ENCODE data around the gene ESYT3.
"Not testable (repeated sequence)": the region's sequence is repeated elsewhere in the genome, so short reads cannot be mapped to it uniquely, and the experiment has no call there.

Gene ESYT3

GRCh38 chr3:138474163-138474562 lies 39.7 kb downstream of the ESYT3 start:
- in situ Hi-C loops (cut with HindIII; ENCODE audit: low pct_unique_long_range_greater_than_20kb, low sequenced_read_pairs), result no loop called here
- no peak for DNase-seq (ENCODE audit: low read depth in 1 of 2, low spot score in 1 of 2)
- TF ChIP-seq JUND (IDR thresholded peaks at IDR 0.05; ENCODE audit: low read depth), result no peak

GRCh38 chr3:138476526-138476925 lies 42.1 kb downstream of the ESYT3 start:
- in situ Hi-C loops (cut with HindIII; ENCODE audit: low pct_unique_long_range_greater_than_20kb, low sequenced_read_pairs), result no loop called here
- DNase-seq (ENCODE audit: low read depth in 1 of 2, low spot score in 1 of 2), result peak in 1 of 2 experiments; percentile 76
- no peak for TF ChIP-seq JUND (IDR thresholded peaks at IDR 0.05; ENCODE audit: low read depth)

- in situ Hi-C loops (cut with HindIII; ENCODE audit: low pct_unique_long_range_greater_than_20kb, low sequenced_read_pairs), result no loop called here
- no peak for TF ChIP-seq JUND (IDR thresholded peaks at IDR 0.05; ENCODE audit: low read depth)
- peak in 1 of 2 experiments; percentile 32 for DNase-seq (ENCODE audit: low read depth in 1 of 2, low spot score in 1 of 2)
These were observed 42.7 kb downstream of the ESYT3 start for GRCh38 chr3:138477120-138477519.

GRCh38 chr3:138477801-138478200 lies 43.4 kb downstream of the ESYT3 start:
- in situ Hi-C loops (cut with HindIII; ENCODE audit: low pct_unique_long_range_greater_than_20kb, low sequenced_read_pairs), result no loop called here
- TF ChIP-seq JUND (IDR thresholded peaks at IDR 0.05; ENCODE audit: low read depth), result no peak
- no peak for DNase-seq (ENCODE audit: low read depth in 1 of 2, low spot score in 1 of 2)

GRCh38 chr3:138479438-138479863 lies 45.0 kb downstream of the ESYT3 start:
- in situ Hi-C loops (cut with HindIII; ENCODE audit: low pct_unique_long_range_greater_than_20kb, low sequenced_read_pairs), result no loop called here
- DNase-seq (ENCODE audit: low read depth in 1 of 2, low spot score in 1 of 2), result peak in 1 of 2 experiments; percentile 65
- no peak for TF ChIP-seq JUND (IDR thresholded peaks at IDR 0.05; ENCODE audit: low read depth)

GRCh38 chr3:138484672-138485071 lies 50.3 kb downstream of the ESYT3 start:
- DNase-seq (ENCODE audit: low read depth in 1 of 2, low spot score in 1 of 2); in situ Hi-C loops (cut with HindIII; ENCODE audit: low pct_unique_long_range_greater_than_20kb, low sequenced_read_pairs): not testable (repeated sequence)

- DNase-seq (ENCODE audit: low read depth in 1 of 2, low spot score in 1 of 2); in situ Hi-C loops (cut with HindIII; ENCODE audit: low pct_unique_long_range_greater_than_20kb, low sequenced_read_pairs): not testable (repeated sequence)
These were observed 52.2 kb downstream of the ESYT3 start for GRCh38 chr3:138486580-138486979.

- DNase-seq (ENCODE audit: low read depth in 1 of 2, low spot score in 1 of 2), result no peak
- in situ Hi-C loops (cut with HindIII; ENCODE audit: low pct_unique_long_range_greater_than_20kb, low sequenced_read_pairs), result no loop called here
- TF ChIP-seq JUND (IDR thresholded peaks at IDR 0.05; ENCODE audit: low read depth), result no peak
These were observed 57.6 kb downstream of the ESYT3 start for GRCh38 chr3:138491971-138492370.

GRCh38 chr3:138492980-138493675 lies 58.7 kb downstream of the ESYT3 start:
- no peak for DNase-seq (ENCODE audit: low read depth in 1 of 2, low spot score in 1 of 2)
- in situ Hi-C loops (cut with HindIII; ENCODE audit: low pct_unique_long_range_greater_than_20kb, low sequenced_read_pairs), result no loop called here
- no peak for TF ChIP-seq JUND (IDR thresholded peaks at IDR 0.05; ENCODE audit: low read depth)

- TF ChIP-seq JUND (IDR thresholded peaks at IDR 0.05; ENCODE audit: low read depth), result no peak
- in situ Hi-C loops (cut with HindIII; ENCODE audit: low pct_unique_long_range_greater_than_20kb, low sequenced_read_pairs), result no loop called here
- DNase-seq (ENCODE audit: low read depth in 1 of 2, low spot score in 1 of 2), result no peak
These were observed 59.6 kb downstream of the ESYT3 start for GRCh38 chr3:138493804-138494606.

- no peak for TF ChIP-seq JUND (IDR thresholded peaks at IDR 0.05; ENCODE audit: low read depth)
- in situ Hi-C loops (cut with HindIII; ENCODE audit: low pct_unique_long_range_greater_than_20kb, low sequenced_read_pairs), result no loop called here
- DNase-seq (ENCODE audit: low read depth in 1 of 2, low spot score in 1 of 2), result no peak
These were observed 60.2 kb downstream of the ESYT3 start for GRCh38 chr3:138494607-138494929.

GRCh38 chr3:138495638-138496037 lies 61.2 kb downstream of the ESYT3 start:
- in situ Hi-C loops (cut with HindIII; ENCODE audit: low pct_unique_long_range_greater_than_20kb, low sequenced_read_pairs); DNase-seq (ENCODE audit: low read depth in 1 of 2, low spot score in 1 of 2): not testable (repeated sequence)

- in situ Hi-C loops (cut with HindIII; ENCODE audit: low pct_unique_long_range_greater_than_20kb, low sequenced_read_pairs), result no loop called here
- TF ChIP-seq JUND (IDR thresholded peaks at IDR 0.05; ENCODE audit: low read depth), result no peak
- DNase-seq (ENCODE audit: low read depth in 1 of 2, low spot score in 1 of 2), result no peak
These were observed 62.0 kb downstream of the ESYT3 start for GRCh38 chr3:138496436-138496835.
